ENCODE measurements around the gene CNPY3. TPM values are rescaled to one million over a fixed set of nuclear protein-coding genes. Genes with fewer than 3 reads are reported as not detected.
A peak's percentile ranks its signal among the peaks of the same experiment; 100 is the strongest.
"Not testable (repeated sequence)": the region's sequence is repeated elsewhere in the genome, so short reads cannot be mapped to it uniquely, and the experiment has no call there.

Gene CNPY3
- total and polyA plus RNA-seq, 8 donors, result 59.2 to 74.1 (median 66.2) TPM

- Histone ChIP-seq H3K4me3 (peak overlapping the region in 1 of 2 donors; percentile 92), H3K27ac (peak overlapping the region in 1 of 2 donors; percentile 95), H3K27me3 (no peaks in the 10 kb centered on the region), H3K4me1 (peaks cover 4 to 28% of the 10 kb centered on the region in 2 donors), H3K36me3 (peaks cover 0 to 22% of the 10 kb centered on the region in 2 donors), H3K9me3 (no peaks in the 10 kb centered on the region)
- TF ChIP-seq CTCF (IDR thresholded peaks at IDR 0.05), result no peak
- ATAC-seq (no peak), DNase-seq (no peak)
- intact Hi-C loops (cut with DNase I), result no loop called here
These were observed 39.5 kb upstream of the CNPY3 start for GRCh38 chr6:42889815-42890214.

GRCh38 chr6:42890311-42891198, 38.7 kb upstream of the CNPY3 start:
- H3K36me3 ChIP-seq, result peaks cover 0 to 14% of the 10 kb centered on the region in 2 donors

GRCh38 chr6:42891199-42891722, 38.0 kb upstream of the CNPY3 start:
- no peak for DNase-seq
- peaks cover 4 to 28% of the 10 kb centered on the region in 2 donors for H3K4me1 ChIP-seq
- peak overlapping the region; percentile 87 to 95 for H3K27ac ChIP-seq
- H3K36me3 ChIP-seq, result peaks cover 0 to 7% of the 10 kb centered on the region in 2 donors
- H3K4me3 ChIP-seq, result peak overlapping the region; percentile 84 to 92
- no peaks in the 10 kb centered on the region for H3K9me3 ChIP-seq
- intact Hi-C loops (cut with DNase I), result no loop called here
- ATAC-seq, result no peak
- no peaks in the 10 kb centered on the region for H3K27me3 ChIP-seq
- TF ChIP-seq CTCF (IDR thresholded peaks at IDR 0.05), result no peak

More at GRCh38 chr6:42890311-42891198, 38.7 kb upstream of the CNPY3 start:
- intact Hi-C loops (cut with DNase I), result no loop called here
- Histone ChIP-seq H3K4me3 (peak overlapping the region; percentile 84 to 92), H3K27ac (peak overlapping the region; percentile 87 to 95), H3K27me3 (no peaks in the 10 kb centered on the region), H3K9me3 (no peaks in the 10 kb centered on the region), H3K4me1 (peaks cover 4 to 28% of the 10 kb centered on the region in 2 donors)
- peak; percentile 94 to 95 (median 94) for DNase-seq
- ATAC-seq, result peak; percentile 99
- no peak for TF ChIP-seq CTCF (IDR thresholded peaks at IDR 0.05)

DNA sequence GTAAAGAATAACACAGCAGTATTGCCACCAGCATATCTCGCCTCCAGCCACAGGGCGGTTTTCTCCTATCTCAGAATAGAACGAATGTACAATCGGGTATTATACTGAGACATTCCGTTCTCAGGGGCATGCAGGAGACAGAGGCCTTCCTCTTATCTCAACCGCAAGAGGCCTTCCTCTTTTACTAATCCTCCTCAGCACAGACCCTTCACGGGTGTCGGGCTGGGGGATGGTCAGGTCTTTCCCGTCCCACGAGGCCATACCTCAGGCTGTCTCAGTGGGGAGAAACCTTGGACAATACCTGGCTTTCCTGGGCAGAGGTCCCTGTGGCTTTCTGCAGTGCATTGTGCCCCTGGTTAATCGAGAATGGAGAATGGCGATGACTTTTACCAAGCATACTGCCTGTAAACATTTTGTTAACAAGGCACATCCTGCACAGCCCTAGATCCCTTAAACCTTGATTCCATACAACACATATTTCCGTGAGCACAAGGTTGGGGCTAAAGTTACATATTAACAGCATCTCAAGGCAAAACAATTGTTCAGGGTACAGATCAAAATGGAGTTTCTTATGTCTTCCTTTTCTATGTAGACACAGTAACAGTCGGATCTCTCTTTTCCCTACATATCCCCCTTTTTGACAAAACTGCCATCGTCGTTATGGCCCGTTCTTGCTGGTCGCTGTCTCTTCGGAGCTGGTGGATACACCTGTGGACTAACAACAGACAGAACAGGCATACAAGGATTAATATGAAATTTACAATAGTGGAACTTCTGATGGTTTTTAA, 35.0 kb upstream of the CNPY3 start:
- intact Hi-C loops (cut with DNase I); H3K4me3 ChIP-seq; DNase-seq; H3K36me3 ChIP-seq; H3K27ac ChIP-seq; ATAC-seq; H3K9me3 ChIP-seq; H3K27me3 ChIP-seq: not testable (repeated sequence)
- peaks cover 4 to 26% of the 10 kb centered on the region in 2 donors for H3K4me1 ChIP-seq

DNA sequence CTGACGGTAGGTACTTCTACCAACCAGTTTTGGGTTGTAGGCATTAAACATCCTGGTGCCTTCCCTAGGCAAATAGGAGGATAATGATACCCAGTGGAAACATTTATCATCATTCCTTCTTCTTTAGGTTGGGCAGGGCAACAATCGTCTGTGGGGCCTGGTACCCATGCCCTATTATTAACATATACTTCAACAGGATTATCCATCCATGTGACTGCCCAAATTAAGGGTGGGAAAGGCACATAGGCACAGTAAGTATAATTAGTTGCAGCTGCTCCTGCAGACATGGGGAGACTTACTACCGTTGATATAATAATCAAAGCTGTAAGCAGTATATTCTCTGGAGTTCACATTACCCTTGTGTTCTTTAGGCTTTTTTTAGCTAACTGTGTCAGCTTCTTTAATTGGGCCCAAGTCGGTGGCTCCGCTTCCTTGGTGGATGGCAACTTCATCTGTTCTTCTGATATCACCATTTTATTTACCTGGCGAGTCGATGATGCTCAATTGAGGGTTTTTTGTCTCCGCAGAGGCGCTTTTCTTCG, 33.0 kb upstream of the CNPY3 start:
- ATAC-seq (no peak), DNase-seq (no peak)
- peaks cover 3 to 13% of the 10 kb centered on the region in 2 donors for H3K4me1 ChIP-seq
- intact Hi-C loops (cut with DNase I), result no loop called here
- no peak for TF ChIP-seq CTCF (IDR thresholded peaks at IDR 0.05)
- no peaks in the 10 kb centered on the region for H3K27me3 ChIP-seq
- no peak overlapping the region for H3K27ac ChIP-seq
- H3K4me3 ChIP-seq, result no peak overlapping the region
- no peaks in the 10 kb centered on the region for H3K36me3 ChIP-seq
- no peaks in the 10 kb centered on the region for H3K9me3 ChIP-seq

Measured in left lung (tissue), 10 donors.